K562 (cell line): ENCODE measurements around the gene ARNT2. TPM values are rescaled to one million over a fixed set of nuclear protein-coding genes. Genes with fewer than 3 reads are reported as not detected.

Experiments
- ATAC-seq: fragments of 200-7000 bp; cut with Tn5 transposase; 3 replicates; pipeline ENCODE4 v1.9.1; 2020; ENCODE audit warnings: moderate library complexity
- BruUV-seq: library from RNA; stranded (reverse); fragments of 400-500 nt; replicated peaks from 2 replicates; lab custom pipeline; 2021; lab: Mats Ljungman, UMichigan
- CTCF ChIA-PET: fragments of 300-600 bp; formaldehyde crosslinking; extraction: SDS; loops from one replicate; lab custom pipeline; 2021; ENCODE audit warnings: low intra/inter-chr PET ratio; lab: Yijun Ruan, JAX
- POLR2A ChIA-PET: fragments of 300-600, 350-650 bp; sonication (Branson Sonifier 250); formaldehyde crosslinking; extraction: SDS; loops from one replicate; lab custom pipeline; 2021; ENCODE audit warnings: antibody characterized with exemption, inconsistent platforms; lab: Yijun Ruan, JAX
- DNase-seq, 4 experiments: peaks; one replicate each; pipeline versions ENCODE4 v3.0.0 to v3.0.0-alpha.2; 2011 to 2018; ENCODE audit warnings: low spot score in 3 of 4, mixed read lengths in 3 of 4; ENCODE audit errors: extremely low read depth in 1 of 4
- FAIRE-seq: peaks from 2 replicates; lab custom pipeline; 2011; peaks lifted over from hg19 to GRCh38; lab: Jason Lieb, UNC
- H2AFZ ChIP-seq: 2 replicates; pipeline ENCODE4 v1.6.0; 2011; ENCODE audit warnings: low read depth, low read length, control low read depth, inconsistent platforms
- H3K27ac ChIP-seq: fragments of 200-600 bp; 3 replicates; pipeline ENCODE4 v1.8.0; 2011; ENCODE audit warnings: low read depth, mild to moderate bottlenecking, control low read depth, inconsistent platforms, low read length, moderate library complexity, mixed read lengths; ENCODE audit errors: extremely low read depth
- H3K27me3 ChIP-seq, 2 experiments: fragments of 300-600 bp in 1 of 2; 2 replicates in 1 of 2; 3 replicates in 1 of 2; pipeline versions ENCODE4 v1.6.0 to v1.8.0; 2011; ENCODE audit warnings: inconsistent platforms in 2 of 2, low read length in 2 of 2, mild to moderate bottlenecking in 1 of 2, mixed read lengths in 1 of 2, moderate library complexity in 1 of 2; ENCODE audit not compliant: control insufficient read depth in 2 of 2, insufficient read depth in 2 of 2
- H3K36me3 ChIP-seq: fragments of 300-600 bp; 3 replicates; pipeline ENCODE4 v1.8.0; 2011; ENCODE audit warnings: mild to moderate bottlenecking, low read length, inconsistent platforms; ENCODE audit not compliant: control insufficient read depth, insufficient read depth
- H3K4me1 ChIP-seq, 2 experiments: fragments of 200-600 bp in 1 of 2; replicated peaks in 1 of 2; 2 replicates in 1 of 2; 3 replicates in 1 of 2; pipeline versions ENCODE4 v1.5.1 to v1.8.0; 2011; ENCODE audit warnings: inconsistent platforms in 2 of 2, low read length in 2 of 2, mild to moderate bottlenecking in 1 of 2, mixed read lengths in 1 of 2, moderate library complexity in 1 of 2; ENCODE audit not compliant: control insufficient read depth in 2 of 2, insufficient read depth in 2 of 2
- H3K4me2 ChIP-seq: 2 replicates; pipeline ENCODE4 v1.6.1; 2011; ENCODE audit warnings: low read length, control low read depth, inconsistent platforms, mixed read lengths; ENCODE audit not compliant: insufficient read depth
- H3K4me3 ChIP-seq: fragments of 200-600 bp; sonication (generic), shearing (Covaris generic); 2 replicates; pipeline ENCODE4 v1.5.1; 2016; ENCODE audit warnings: control low read depth, inconsistent platforms
- H3K79me2 ChIP-seq: fragments of 200-600 bp; 3 replicates; pipeline ENCODE4 v1.8.0; 2011; ENCODE audit warnings: low read length, inconsistent platforms; ENCODE audit not compliant: control insufficient read depth, insufficient read depth
- H3K9ac ChIP-seq, 2 experiments: 2 replicates each; pipeline versions ENCODE4 v1.6.0 to v1.6.1; 2011; ENCODE audit warnings: low read depth in 2 of 2, low read length in 2 of 2, control low read depth in 1 of 2, inconsistent platforms in 1 of 2, mild to moderate bottlenecking in 1 of 2, mixed read lengths in 1 of 2; ENCODE audit not compliant: insufficient read depth in 1 of 2
- H3K9me1 ChIP-seq: one replicate; pipeline ENCODE4 v1.6.0; 2011; ENCODE audit warnings: inconsistent platforms, mild to moderate bottlenecking, low read length, moderate library complexity; ENCODE audit not compliant: control insufficient read depth, insufficient read depth
- H3K9me3 ChIP-seq: replicated peaks from 2 replicates; pipeline ENCODE4 v1.5.1; 2011; ENCODE audit warnings: low read depth, low read length, inconsistent platforms; ENCODE audit not compliant: control insufficient read depth, insufficient read depth
- H4K20me1 ChIP-seq: replicated peaks from 2 replicates; pipeline ENCODE4 v1.6.1; 2011; ENCODE audit warnings: low read length, inconsistent platforms, mixed read lengths; ENCODE audit not compliant: control insufficient read depth, insufficient read depth
- NR3C1 ChIP-seq: sonication (generic); formaldehyde crosslinking; IDR thresholded peaks from 2 replicates; pipeline ENCODE4 v1.8.1; 2022; ENCODE audit warnings: missing genetic modification reagents
- SIN3A ChIP-seq, 2 experiments: fragments of 150-350 bp in 1 of 2; IDR thresholded peaks; 2 replicates each; pipeline ENCODE4 v1.6.1; 2011 to 2016; ENCODE audit warnings: borderline replicate concordance in 2 of 2, low read depth in 2 of 2, low read length in 2 of 2, mild to moderate bottlenecking in 2 of 2, moderate library complexity in 2 of 2; ENCODE audit not compliant: control insufficient read depth in 1 of 2
- ZMIZ1 ChIP-seq, 2 experiments: fragments of 150-350 bp in 1 of 2; IDR thresholded peaks; 2 replicates each; pipeline ENCODE4 v1.6.1; 2012 to 2016; ENCODE audit warnings: low read depth in 2 of 2, low read length in 2 of 2, mild to moderate bottlenecking in 1 of 2, moderate library complexity in 1 of 2
- WGBS: fragments of 100-300 bp; shearing (Covaris generic); methylation state at CpG from one replicate; pipeline ENCODE4 v1.1.6; 2016; ENCODE audit warnings: low coverage, mixed read lengths; ENCODE audit not compliant: insufficient coverage; ENCODE audit errors: missing lambda C conversion rate; 5-methylcytosine and 5-hydroxymethylcytosine counted together
- in situ Hi-C: fragments of 300-500 bp; cut with MboI; formaldehyde crosslinking; loops from 4 replicates; pipeline ENCODE4 v1.15.0; 2018; ENCODE audit warnings: inconsistent platforms, mixed read lengths
- intact Hi-C: fragments of 100-400 bp; cut with micrococcal nuclease; formaldehyde crosslinking; loops from 2 replicates; pipeline ENCODE4 v1.14.2; 2022
- polyA plus RNA-seq, 8 experiments: library from polyadenylated mRNA; depleted of rRNA in 4 of 8; stranded (reverse) in 5 of 8; unstranded in 3 of 8; fragments of >200 nt; fragmentation: Nextera tagmentation in 2 of 8; fragmentation: Illumina TruSeq in 1 of 8; extraction: Ambion mirVana in 2 of 8; extraction: Trizol in 1 of 8; gene quantifications; 2 replicates each; pipeline versions ENCODE4 v1.2.1 to v1.2.3, GENCODE V29; 2011 to 2014; ENCODE audit warnings: inconsistent platforms in 1 of 8, missing spikeins in 1 of 8
- total RNA-seq, 7 experiments: library from RNA; depleted of rRNA in 6 of 7; stranded (reverse); fragments of >200 nt in 6 of 7; fragmentation: Illumina TruSeq in 2 of 7; extraction: Trizol in 2 of 7; gene quantifications; 2 replicates each; pipeline versions ENCODE4 v1.2.1 to v1.2.3, GENCODE V29; 2011 to 2021; ENCODE audit warnings: low replicate concordance in 1 of 7
- TF ChIP-seq, protein P1 (sequence below): sonication (generic); formaldehyde crosslinking; IDR thresholded peaks from 2 replicates; pipeline ENCODE4 v1.8.0; 2022; ENCODE audit warnings: missing genetic modification reagents, mild to moderate bottlenecking, borderline replicate concordance
- TF ChIP-seq, protein P2 (sequence below): fragments of 150-350 bp; conservative IDR thresholded peaks from 2 replicates; pipeline ENCODE4 v1.6.1; 2014; ENCODE audit warnings: low read length

The ARNT2 gene
- total and polyA plus RNA-seq, 9 of the 15 experiments (the other 6 are each of a cell fraction or from before 2014, with no cell fraction given) = 0.01 TPM; not detected in 8

- Histone ChIP-seq H3K27ac (no peak overlapping the region), H3K9me3 (no peaks in the 10 kb centered on the region), H3K4me2 (no peak overlapping the region), H3K4me1 (no peaks in the 10 kb centered on the region), H3K9ac (no peak overlapping the region), H3K9me1 (no peaks in the 10 kb centered on the region), H3K79me2 (no peaks in the 10 kb centered on the region), H4K20me1 (no peaks in the 10 kb centered on the region), H2AFZ (no peak overlapping the region), H3K4me3 (no peak overlapping the region), H3K27me3 (peaks cover 3 to 18% of the 10 kb centered on the region in 2 experiments; a peak in 3 of 5 replicates), H3K36me3 (no peaks in the 10 kb centered on the region)
- intact Hi-C loops (no loop called here), in situ Hi-C loops (no loop called here)
- no peak for FAIRE-seq
- no peak for ATAC-seq
- DNase-seq = no peak
- whole genome bisulfite sequencing = 0% methylated on average over 4 of the region's 4 CpGs
- ChIA-PET CTCF (no interaction called here), POLR2A (no interaction called here)
- BruUV-seq = no TSS peak
- TF ChIP-seq ZMIZ1 (IDR thresholded peaks at IDR 0.05; ENCODE audit: low read depth in 2 of 2, low read length in 2 of 2) = no peak
- TF ChIP-seq, protein P1, sequence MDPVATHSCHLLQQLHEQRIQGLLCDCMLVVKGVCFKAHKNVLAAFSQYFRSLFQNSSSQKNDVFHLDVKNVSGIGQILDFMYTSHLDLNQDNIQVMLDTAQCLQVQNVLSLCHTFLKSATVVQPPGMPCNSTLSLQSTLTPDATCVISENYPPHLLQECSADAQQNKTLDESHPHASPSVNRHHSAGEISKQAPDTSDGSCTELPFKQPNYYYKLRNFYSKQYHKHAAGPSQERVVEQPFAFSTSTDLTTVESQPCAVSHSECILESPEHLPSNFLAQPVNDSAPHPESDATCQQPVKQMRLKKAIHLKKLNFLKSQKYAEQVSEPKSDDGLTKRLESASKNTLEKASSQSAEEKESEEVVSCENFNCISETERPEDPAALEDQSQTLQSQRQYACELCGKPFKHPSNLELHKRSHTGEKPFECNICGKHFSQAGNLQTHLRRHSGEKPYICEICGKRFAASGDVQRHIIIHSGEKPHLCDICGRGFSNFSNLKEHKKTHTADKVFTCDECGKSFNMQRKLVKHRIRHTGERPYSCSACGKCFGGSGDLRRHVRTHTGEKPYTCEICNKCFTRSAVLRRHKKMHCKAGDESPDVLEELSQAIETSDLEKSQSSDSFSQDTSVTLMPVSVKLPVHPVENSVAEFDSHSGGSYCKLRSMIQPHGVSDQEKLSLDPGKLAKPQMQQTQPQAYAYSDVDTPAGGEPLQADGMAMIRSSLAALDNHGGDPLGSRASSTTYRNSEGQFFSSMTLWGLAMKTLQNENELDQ = no peak
- TF ChIP-seq, protein P2, sequence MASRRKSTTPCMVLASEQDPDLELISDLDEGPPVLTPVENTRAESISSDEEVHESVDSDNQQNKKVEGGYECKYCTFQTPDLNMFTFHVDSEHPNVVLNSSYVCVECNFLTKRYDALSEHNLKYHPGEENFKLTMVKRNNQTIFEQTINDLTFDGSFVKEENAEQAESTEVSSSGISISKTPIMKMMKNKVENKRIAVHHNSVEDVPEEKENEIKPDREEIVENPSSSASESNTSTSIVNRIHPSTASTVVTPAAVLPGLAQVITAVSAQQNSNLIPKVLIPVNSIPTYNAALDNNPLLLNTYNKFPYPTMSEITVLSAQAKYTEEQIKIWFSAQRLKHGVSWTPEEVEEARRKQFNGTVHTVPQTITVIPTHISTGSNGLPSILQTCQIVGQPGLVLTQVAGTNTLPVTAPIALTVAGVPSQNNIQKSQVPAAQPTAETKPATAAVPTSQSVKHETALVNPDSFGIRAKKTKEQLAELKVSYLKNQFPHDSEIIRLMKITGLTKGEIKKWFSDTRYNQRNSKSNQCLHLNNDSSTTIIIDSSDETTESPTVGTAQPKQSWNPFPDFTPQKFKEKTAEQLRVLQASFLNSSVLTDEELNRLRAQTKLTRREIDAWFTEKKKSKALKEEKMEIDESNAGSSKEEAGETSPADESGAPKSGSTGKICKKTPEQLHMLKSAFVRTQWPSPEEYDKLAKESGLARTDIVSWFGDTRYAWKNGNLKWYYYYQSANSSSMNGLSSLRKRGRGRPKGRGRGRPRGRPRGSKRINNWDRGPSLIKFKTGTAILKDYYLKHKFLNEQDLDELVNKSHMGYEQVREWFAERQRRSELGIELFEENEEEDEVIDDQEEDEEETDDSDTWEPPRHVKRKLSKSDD = no peak
- TF ChIP-seq NR3C1 (CRISPR knock-in tag) = no peak
- no peak for TF ChIP-seq SIN3A (IDR thresholded peaks at IDR 0.05; ENCODE audit: borderline replicate concordance in 2 of 2, control insufficient read depth in 1 of 2, low read depth in 2 of 2, low read length in 2 of 2)
Observed at GRCh38 chr15:80607287-80607980, 203.3 kb downstream of the ARNT2 start.
